Stimulated activated CD4-positive, alpha-beta T cell treated with anti-CD3 and anti-CD28 coated beads, Interleukin-15, amount 100 ng/mL, for 48 hours (primary cell): ENCODE results near the gene HPCAL1.

ENCODE experiments used
- DNase-seq, 2 donors: peaks; one replicate each; pipeline ENCODE4 v3.0.0-alpha.2; 2020; ENCODE audit warnings: low read depth in 2 of 2

Gene HPCAL1

GRCh38 chr2:10407432-10407831 is 104.7 kb downstream of the HPCAL1 start:
- DNase-seq, result no peak

- DNase-seq, result peak; percentile 71 to 72
These were observed 105.3 kb downstream of the HPCAL1 start for GRCh38 chr2:10407841-10408648.

DNA sequence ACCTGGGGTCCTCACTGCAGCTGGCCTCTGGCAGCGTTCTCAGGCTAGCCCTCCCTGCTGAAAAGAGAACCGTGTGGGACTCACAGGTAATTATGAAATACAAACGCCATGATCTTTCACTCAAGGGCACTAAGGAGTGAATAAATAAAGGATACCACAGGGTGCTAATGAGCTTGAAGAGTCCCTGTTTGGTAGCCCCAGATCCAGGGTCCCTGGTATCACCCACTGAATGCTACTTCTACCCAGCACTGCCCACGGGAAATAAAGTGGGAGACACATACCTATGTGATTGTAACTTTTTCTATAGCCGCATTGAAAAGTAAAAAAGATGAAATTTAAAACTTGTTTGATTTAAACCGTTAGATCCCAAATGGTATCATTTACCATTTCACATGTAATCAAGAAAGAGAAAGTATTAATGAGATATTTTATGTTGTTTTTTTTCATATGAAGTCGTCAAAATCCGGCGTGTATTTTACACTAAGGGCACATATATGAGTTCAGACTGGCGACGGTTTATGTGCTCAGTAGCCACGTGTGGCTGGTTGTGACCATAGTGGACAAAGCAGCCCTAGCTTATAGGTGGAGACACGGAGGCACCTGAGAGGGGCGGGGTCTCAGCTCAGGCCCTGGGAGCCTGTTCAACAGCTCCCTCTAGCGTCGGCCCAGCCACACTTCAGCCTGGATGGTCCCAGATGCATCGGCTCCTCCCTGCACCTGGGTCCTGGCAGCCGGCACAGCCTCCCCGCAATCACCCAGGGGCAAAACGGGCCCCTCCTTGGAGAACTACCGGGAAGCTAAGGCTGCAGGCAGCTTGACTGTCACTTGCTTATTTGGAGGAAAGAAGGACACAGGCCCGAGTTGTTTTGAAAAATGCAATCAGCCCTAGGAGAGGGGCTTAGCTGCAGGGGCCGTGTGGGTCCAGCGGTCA is 106.2 kb downstream of the HPCAL1 start:
- DNase-seq, result peak; percentile 69 to 83

GRCh38 chr2:10410001-10410822 is 107.5 kb downstream of the HPCAL1 start:
- DNase-seq, result no peak

- no peak for DNase-seq
These were observed 108.2 kb downstream of the HPCAL1 start for GRCh38 chr2:10410823-10411437.

GRCh38 chr2:10411557-10411956 is 108.9 kb downstream of the HPCAL1 start:
- no peak for DNase-seq

- peak in 1 of 2 donors; percentile 23 for DNase-seq
These were observed 109.7 kb downstream of the HPCAL1 start for GRCh38 chr2:10412380-10412779.

DNA sequence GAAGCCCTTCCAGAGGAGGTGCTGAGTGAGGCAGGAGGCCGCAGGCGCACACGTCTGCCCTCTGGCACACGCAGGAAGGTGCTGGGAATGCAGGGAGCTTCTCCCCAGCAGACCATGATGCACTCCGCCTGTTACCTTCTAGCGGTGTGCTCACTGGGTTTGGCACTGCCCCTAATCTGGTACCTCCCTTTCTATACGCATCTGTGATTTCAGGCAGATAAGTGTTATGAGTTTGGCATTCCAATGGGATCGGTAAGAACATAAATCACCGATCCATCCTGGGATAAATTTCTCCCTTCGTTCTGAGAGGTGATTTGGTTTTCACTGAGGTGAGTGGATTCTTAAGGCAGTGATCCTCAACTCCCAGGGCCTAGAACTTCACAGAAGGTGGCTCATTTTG is 110.8 kb downstream of the HPCAL1 start:
- no peak for DNase-seq

DNA sequence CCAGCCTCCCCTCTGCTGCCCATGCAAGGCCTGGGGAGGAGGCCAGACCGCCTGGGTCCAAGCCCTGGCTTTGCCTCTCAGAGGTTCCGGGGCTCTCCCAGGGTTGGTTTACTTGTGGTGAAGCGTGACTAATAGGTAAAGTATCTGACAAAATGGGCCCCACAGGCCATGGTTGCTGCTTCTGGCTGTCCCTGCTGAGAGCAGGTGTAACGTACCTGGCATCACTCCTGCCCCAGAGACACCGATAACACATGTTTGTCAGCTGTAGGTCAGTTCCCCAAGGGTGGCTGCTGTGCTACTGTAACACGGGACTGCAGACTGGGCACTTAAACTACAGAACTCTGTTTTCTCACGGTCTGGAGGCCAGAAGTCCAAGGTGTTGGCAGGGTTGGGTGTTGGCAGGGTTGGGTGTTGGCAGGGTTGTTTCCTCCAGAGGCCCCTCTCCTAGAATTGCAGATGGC is 111.3 kb downstream of the HPCAL1 start:
- no peak for DNase-seq

DNA sequence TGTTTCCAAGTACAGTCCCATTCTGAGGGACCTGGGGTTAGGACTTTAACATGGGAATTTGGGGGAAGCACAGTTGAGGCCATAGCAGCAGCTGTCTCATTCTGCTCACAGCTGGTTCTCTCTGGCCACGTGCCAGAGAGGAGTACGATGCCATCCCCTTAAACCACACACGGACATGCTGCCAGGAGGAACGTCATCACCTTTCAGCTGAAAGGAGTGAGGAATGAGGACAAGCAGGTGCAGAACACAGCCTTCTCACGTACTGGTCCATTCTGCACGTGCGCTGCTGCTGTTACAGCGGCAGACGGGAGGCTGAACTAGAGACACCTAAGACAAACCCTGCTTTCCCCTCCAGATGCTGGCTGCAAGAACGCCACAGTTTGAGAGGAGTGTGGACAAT is 111.9 kb downstream of the HPCAL1 start:
- DNase-seq, result no peak

DNA sequence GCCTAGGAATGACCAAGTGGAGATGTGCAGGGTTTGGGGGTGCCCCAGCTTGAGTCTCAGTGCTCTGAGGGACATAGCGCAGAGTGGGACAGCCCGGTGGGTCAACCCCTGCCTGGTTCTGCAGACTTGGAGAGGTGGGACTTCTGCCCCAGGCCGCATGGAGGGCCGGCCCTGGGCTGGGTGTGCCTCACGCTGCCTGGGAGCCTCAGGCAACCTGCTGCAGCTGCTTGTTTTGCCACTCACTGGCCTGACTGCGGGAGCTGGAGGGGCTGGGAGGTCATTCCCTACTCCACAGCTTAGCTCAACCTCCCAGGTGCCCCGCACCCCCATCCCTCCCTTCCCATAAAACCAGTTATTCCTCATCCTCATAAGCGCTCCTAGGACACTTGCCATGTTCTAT is 112.3 kb downstream of the HPCAL1 start:
- no peak for DNase-seq

- DNase-seq, result no peak
These were observed 112.9 kb downstream of the HPCAL1 start for GRCh38 chr2:10415640-10416039.

DNA sequence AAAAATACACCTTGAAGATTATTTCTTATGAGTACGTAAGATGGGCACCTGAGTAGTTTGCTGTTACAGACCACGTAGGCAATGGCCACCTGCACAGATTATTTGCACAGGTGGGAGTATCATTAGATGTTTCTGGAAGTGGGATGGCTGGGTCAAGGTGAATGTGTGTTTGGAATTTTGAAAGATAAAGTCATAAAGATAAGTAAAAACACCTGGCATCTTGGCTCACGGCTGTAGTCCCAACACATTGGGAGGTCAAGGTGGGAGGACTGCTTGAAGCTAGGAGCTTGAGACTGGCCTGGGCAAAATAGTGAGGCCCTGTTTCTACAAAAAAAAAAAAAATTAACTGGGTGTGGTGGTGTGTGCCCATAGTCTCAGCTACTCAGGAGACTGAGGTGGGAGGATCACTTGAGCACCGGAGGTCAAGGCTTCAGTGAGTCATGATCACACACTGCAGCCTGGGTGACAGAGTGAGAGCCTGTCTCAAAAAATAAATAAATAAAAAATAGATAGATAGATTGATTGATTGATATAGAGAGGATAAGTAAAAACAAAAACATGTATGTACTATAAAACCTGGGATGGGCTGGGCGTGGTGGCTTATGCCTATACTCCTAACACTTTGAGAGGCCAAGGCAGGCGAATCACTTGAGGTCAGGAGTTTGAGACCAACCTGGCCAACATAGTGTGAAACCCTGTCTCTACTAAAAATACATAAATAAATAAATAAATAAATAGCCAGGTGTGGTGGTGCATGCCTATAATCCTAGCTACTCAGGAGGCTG is 115.0 kb downstream of the HPCAL1 start:
- no peak for DNase-seq

GRCh38 chr2:10419553-10420257 is 117.0 kb downstream of the HPCAL1 start:
- DNase-seq, result no peak

- DNase-seq, result no peak
These were observed 119.5 kb downstream of the HPCAL1 start for GRCh38 chr2:10422251-10422650.

DNA sequence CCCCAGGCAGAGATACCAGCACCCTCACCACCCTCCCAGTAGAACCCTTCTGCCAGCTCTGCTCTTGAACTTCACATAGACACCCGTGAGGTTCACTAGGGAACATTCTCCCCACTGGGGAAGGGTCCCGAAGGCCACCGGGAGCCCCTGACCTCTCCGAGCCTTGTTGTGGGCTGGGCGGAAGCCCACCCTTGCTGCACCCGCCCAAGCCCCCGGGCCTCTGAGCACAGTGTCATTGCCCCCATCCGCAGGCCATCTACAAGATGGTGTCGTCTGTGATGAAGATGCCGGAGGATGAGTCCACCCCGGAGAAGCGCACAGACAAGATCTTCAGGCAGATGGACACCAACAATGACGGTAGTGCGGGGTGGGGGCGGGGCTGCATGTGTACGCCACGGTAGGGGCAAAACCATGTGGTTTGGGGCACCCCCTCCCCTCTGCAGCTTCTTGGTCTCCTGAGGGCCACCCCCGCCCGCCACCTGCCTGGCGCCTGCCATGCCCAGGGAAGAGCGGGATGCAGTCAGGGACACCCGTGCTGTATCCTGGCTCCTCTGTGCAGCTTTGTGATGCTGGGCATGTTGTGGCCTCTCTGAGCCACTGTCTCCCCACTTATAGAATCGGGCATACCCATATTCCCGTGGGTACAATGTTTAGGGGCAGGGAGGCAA is 120.2 kb downstream of the HPCAL1 start:
- DNase-seq, result no peak

GRCh38 chr2:10423400-10423774 is 120.7 kb downstream of the HPCAL1 start:
- DNase-seq, result no peak

GRCh38 chr2:10424051-10424450 is 121.3 kb downstream of the HPCAL1 start:
- no peak for DNase-seq

DNA sequence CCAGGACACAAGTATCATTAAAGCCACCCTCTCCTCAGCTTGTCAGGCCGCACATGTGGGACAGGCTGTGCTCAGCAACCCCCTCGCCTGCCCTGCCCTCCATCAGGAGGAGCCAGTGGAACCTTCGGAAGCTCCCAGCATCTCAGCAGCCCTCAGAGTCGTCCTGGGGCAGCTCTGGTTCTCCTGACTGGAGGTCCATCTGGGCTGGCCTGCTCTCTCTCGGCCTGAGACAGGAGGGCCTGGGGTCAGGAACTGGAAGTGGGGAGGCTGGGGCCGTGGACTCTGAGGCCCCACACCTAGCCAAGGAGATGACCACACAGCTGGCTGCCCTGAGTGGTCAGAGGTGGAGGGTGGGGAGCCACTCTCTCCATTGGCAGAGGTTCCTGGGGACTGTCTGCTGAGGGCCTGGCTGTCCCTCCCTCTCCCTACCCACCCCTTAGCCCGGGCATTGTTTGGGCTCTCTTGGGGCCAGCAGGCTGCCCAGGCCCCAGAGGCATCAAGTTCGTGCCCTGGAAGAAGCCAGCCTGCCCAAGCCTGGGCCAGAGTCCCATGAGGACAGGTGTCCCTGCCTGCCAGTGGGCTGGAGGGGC is 122.3 kb downstream of the HPCAL1 start:
- DNase-seq, result no peak
